Kidney glomerular epithelial cell (primary cell): ENCODE measurements around the gene CYP21A2.
"Not testable (repeated sequence)": the region's sequence is repeated elsewhere in the genome, so short reads cannot be mapped to it uniquely, and the experiment has no call there.

ENCODE experiments used
- DNase-seq: peaks from one replicate; lab custom pipeline; 2025; lab: John Stamatoyannopoulos, UW

Gene CYP21A2

GRCh38 chr6:32037598-32038524 lies at the start of gene CYP21A2:
TSS of gene CYP21A2 (plus strand) at chr6:32038415. CDS start at chr6:32038423, 8 bp downstream.
- not testable (repeated sequence) for DNase-seq

- not testable (repeated sequence) for DNase-seq
These were observed 48.9 kb upstream of the CYP21A2 start for GRCh38 chr6:31989363-31989762.

- not testable (repeated sequence) for DNase-seq
These were observed 43.8 kb upstream of the CYP21A2 start for GRCh38 chr6:31994421-31994820.

GRCh38 chr6:31996385-31996784 lies 41.8 kb upstream of the CYP21A2 start:
- not testable (repeated sequence) for DNase-seq

- not testable (repeated sequence) for DNase-seq
These were observed 35.5 kb upstream of the CYP21A2 start for GRCh38 chr6:32002546-32003268.

GRCh38 chr6:32003301-32003700 lies 34.9 kb upstream of the CYP21A2 start:
- not testable (repeated sequence) for DNase-seq

- not testable (repeated sequence) for DNase-seq
These were observed 33.8 kb upstream of the CYP21A2 start for GRCh38 chr6:32004393-32004792.

GRCh38 chr6:32004864-32005537 lies 33.2 kb upstream of the CYP21A2 start:
- DNase-seq, result not testable (repeated sequence)

- not testable (repeated sequence) for DNase-seq
These were observed 32.7 kb upstream of the CYP21A2 start for GRCh38 chr6:32005538-32005880.

GRCh38 chr6:32005991-32006529 lies 32.2 kb upstream of the CYP21A2 start:
- not testable (repeated sequence) for DNase-seq

- DNase-seq, result not testable (repeated sequence)
These were observed 31.1 kb upstream of the CYP21A2 start for GRCh38 chr6:32007086-32007485.

GRCh38 chr6:32008037-32008436 lies 30.2 kb upstream of the CYP21A2 start:
- DNase-seq, result not testable (repeated sequence)

GRCh38 chr6:32008616-32009015 lies 29.6 kb upstream of the CYP21A2 start:
- not testable (repeated sequence) for DNase-seq

GRCh38 chr6:32009537-32009936 lies 28.7 kb upstream of the CYP21A2 start:
- DNase-seq, result not testable (repeated sequence)

GRCh38 chr6:32010856-32011530 lies 27.2 kb upstream of the CYP21A2 start:
- DNase-seq, result not testable (repeated sequence)

- DNase-seq, result not testable (repeated sequence)
These were observed 25.1 kb upstream of the CYP21A2 start for GRCh38 chr6:32012941-32013617.

GRCh38 chr6:32013738-32014137 lies 24.5 kb upstream of the CYP21A2 start:
- not testable (repeated sequence) for DNase-seq

GRCh38 chr6:32014547-32014946 lies 23.7 kb upstream of the CYP21A2 start, which contains the start of gene C4B:
TSS of gene C4B (plus strand) at chr6:32014795. CDS start at chr6:32014846, 51 bp downstream.
- DNase-seq, result not testable (repeated sequence)

- DNase-seq, result not testable (repeated sequence)
These were observed 16.1 kb upstream of the CYP21A2 start for GRCh38 chr6:32022100-32022499.

- DNase-seq, result not testable (repeated sequence)
These were observed 9.6 kb upstream of the CYP21A2 start for GRCh38 chr6:32028631-32029030.

GRCh38 chr6:32029553-32029952 lies 8.7 kb upstream of the CYP21A2 start:
- DNase-seq, result not testable (repeated sequence)
